SK-N-MC (cell line): ENCODE data around the gene SPAG17.

Experiments
- EZH2 ChIP-seq: fragments of 200-600 bp; sonication (generic); IDR thresholded peaks from one replicate; pipeline ENCODE4 v1.6.1; 2017; ENCODE audit warnings: antibody characterized with exemption
- FOXP2 ChIP-seq: optimal IDR thresholded peaks from 2 replicates; pipeline ENCODE3; 2011; ENCODE audit warnings: mild to moderate bottlenecking, moderate library complexity; ENCODE audit not compliant: insufficient read depth; ENCODE audit errors: extremely low read length, control extremely low read depth
- POLR2AphosphoS5 ChIP-seq: IDR thresholded peaks from 2 replicates; pipeline ENCODE4 v1.6.1; 2012; ENCODE audit warnings: mild to moderate bottlenecking, low read depth, low read length, borderline replicate concordance

- TF ChIP-seq EZH2 (no peak), POLR2AphosphoS5 (no peak), FOXP2 (no peak)
Measured at GRCh38 chr1:118082984-118083383, 102.0 kb downstream of the SPAG17 start.
